Uterus (tissue), 4 donors: ENCODE results near the gene PTPRN2. TPM values are rescaled to one million over a fixed set of nuclear protein-coding genes. Genes with fewer than 3 reads are reported as not detected.

Experiments
- DNase-seq, 2 donors: peaks; one replicate each; pipeline ENCODE4 v3.0.0-alpha.2; 2019 to 2020
- H3K27ac ChIP-seq, 2 donors: fragments of 200-600 bp; sonication (generic); 1 replicate in 1 of 2; 2 replicates in 1 of 2; pipeline ENCODE4 v1.5.1; 2016 to 2018
- H3K27me3 ChIP-seq, 2 donors: fragments of 200-600 bp; sonication (generic); one replicate each; pipeline ENCODE4 v1.5.1; 2018 to 2019; ENCODE audit warnings: control low read depth in 1 of 2
- H3K36me3 ChIP-seq, 2 donors: fragments of 200-600 bp; sonication (generic); one replicate each; pipeline ENCODE4 v1.5.1; 2019; ENCODE audit warnings: control low read depth in 1 of 2
- H3K4me1 ChIP-seq, 2 donors: fragments of 200-600 bp; sonication (generic); one replicate each; pipeline ENCODE4 v1.5.1; 2018 to 2019; ENCODE audit warnings: control low read depth in 1 of 2
- H3K4me3 ChIP-seq, 2 donors: fragments of 200-600 bp; sonication (generic); 1 replicate in 1 of 2; 2 replicates in 1 of 2; pipeline ENCODE4 v1.5.1; 2018 to 2019; ENCODE audit warnings: mild to moderate bottlenecking in 1 of 2
- H3K9me3 ChIP-seq, 2 donors: fragments of 200-600 bp; sonication (generic); one replicate each; pipeline ENCODE4 v1.5.1; 2019; ENCODE audit warnings: control low read depth in 1 of 2
- CTCF ChIP-seq, 4 experiments: fragments of 200-600 bp in 2 of 4; fragments of 450-650 bp in 2 of 4; sonication (generic) in 2 of 4; IDR thresholded peaks; one replicate each; pipeline ENCODE4 v1.5.1; 2016 to 2019; ENCODE audit warnings: antibody characterized with exemption in 4 of 4, mild to moderate bottlenecking in 2 of 4, moderate library complexity in 1 of 4
- POLR2A ChIP-seq, 2 donors: fragments of 450-650 bp; IDR thresholded peaks; one replicate each; pipeline ENCODE4 v1.6.1; 2016; ENCODE audit warnings: antibody characterized with exemption in 2 of 2, mild to moderate bottlenecking in 1 of 2, moderate library complexity in 1 of 2
- intact Hi-C: fragments of 100-400 bp; cut with DNase I; formaldehyde crosslinking; loops from one replicate; pipeline ENCODE4 v1.15.1; 2023; ENCODE audit warnings: low total_unique reads
- total RNA-seq, 4 donors: library from RNA; depleted of rRNA in 3 of 4; stranded (reverse); fragments of >200 nt in 3 of 4; gene quantifications; one replicate each; pipeline versions ENCODE4 v1.1.0 to v1.2.4, GENCODE V29; 2014 to 2023
- donor health status: DM: yes; HTN: yes; CAD: no.

PTPRN2 gene
- total RNA-seq, 4 donors from 2014 or later: 1.2 to 5.2 (median 2.3) TPM

- no peak overlapping the region for H3K27ac ChIP-seq
- H3K27me3 ChIP-seq: no peaks in the 10 kb centered on the region
- no peak for DNase-seq
- no peaks in the 10 kb centered on the region for H3K36me3 ChIP-seq
- H3K9me3 ChIP-seq: peaks cover 0 to 4% of the 10 kb centered on the region in 2 donors
- intact Hi-C loops: no loop called here
- no peaks in the 10 kb centered on the region for H3K4me1 ChIP-seq
- TF ChIP-seq CTCF (IDR thresholded peaks at IDR 0.05) (no peak), POLR2A (IDR thresholded peaks at IDR 0.05) (no peak)
- no peak overlapping the region for H3K4me3 ChIP-seq
Measured at GRCh38 chr7:157771689-157772088, 815.9 kb downstream of the PTPRN2 start.

- DNase-seq: no peak
- Histone ChIP-seq H3K27ac (no peak overlapping the region), H3K27me3 (no peaks in the 10 kb centered on the region), H3K4me1 (no peaks in the 10 kb centered on the region), H3K4me3 (no peak overlapping the region), H3K36me3 (no peaks in the 10 kb centered on the region), H3K9me3 (peaks cover 0 to 4% of the 10 kb centered on the region in 2 donors)
- no peak for TF ChIP-seq CTCF (IDR thresholded peaks at IDR 0.05)
- TF ChIP-seq POLR2A (IDR thresholded peaks at IDR 0.05): no peak
- intact Hi-C loops: no loop called here
Measured at GRCh38 chr7:157770716-157771320, 816.8 kb downstream of the PTPRN2 start.

GRCh38 chr7:157769526-157770215 lies 818.0 kb downstream of the PTPRN2 start:
- Histone ChIP-seq H3K9me3 (peaks cover 0 to 4% of the 10 kb centered on the region in 2 donors), H3K27ac (no peak overlapping the region), H3K27me3 (no peaks in the 10 kb centered on the region), H3K4me3 (no peak overlapping the region), H3K36me3 (no peaks in the 10 kb centered on the region), H3K4me1 (no peaks in the 10 kb centered on the region)
- intact Hi-C loops: no loop called here
- no peak for DNase-seq
- TF ChIP-seq POLR2A (IDR thresholded peaks at IDR 0.05) (no peak), CTCF (IDR thresholded peaks at IDR 0.05) (no peak)

- H3K4me3 ChIP-seq: no peak overlapping the region
- DNase-seq: no peak
- H3K9me3 ChIP-seq: peaks cover 0 to 6% of the 10 kb centered on the region in 2 donors
- intact Hi-C loops: no loop called here
- H3K27me3 ChIP-seq: no peaks in the 10 kb centered on the region
- H3K27ac ChIP-seq: no peak overlapping the region
- TF ChIP-seq CTCF (IDR thresholded peaks at IDR 0.05): no peak
- TF ChIP-seq POLR2A (IDR thresholded peaks at IDR 0.05): no peak
- no peaks in the 10 kb centered on the region for H3K4me1 ChIP-seq
- no peaks in the 10 kb centered on the region for H3K36me3 ChIP-seq
Measured at GRCh38 chr7:157769086-157769485, 818.5 kb downstream of the PTPRN2 start.

GRCh38 chr7:157768198-157768597 lies 819.4 kb downstream of the PTPRN2 start:
- no peaks in the 10 kb centered on the region for H3K4me1 ChIP-seq
- TF ChIP-seq CTCF (IDR thresholded peaks at IDR 0.05) (no peak), POLR2A (IDR thresholded peaks at IDR 0.05) (no peak)
- H3K4me3 ChIP-seq: no peak overlapping the region
- peaks cover 0 to 6% of the 10 kb centered on the region in 2 donors for H3K9me3 ChIP-seq
- intact Hi-C loops: no loop called here
- H3K27ac ChIP-seq: no peak overlapping the region
- DNase-seq: no peak
- no peaks in the 10 kb centered on the region for H3K27me3 ChIP-seq
- H3K36me3 ChIP-seq: no peaks in the 10 kb centered on the region
